Activated CD8-positive, alpha-beta memory T cell treated with anti-CD3 and anti-CD28 coated beads, Interleukin-2, amount 50 U/mL, for 4 hours (primary cell): ENCODE measurements around the gene JAM2.
A peak's percentile ranks its signal among the peaks of the same experiment; 100 is the strongest.

Source experiments
- DNase-seq: peaks from one replicate; pipeline ENCODE4 v3.0.0-alpha.2; 2020

Gene JAM2

GRCh38 chr21:25722631-25723030 is 83.6 kb downstream of the JAM2 start:
- no peak for DNase-seq

DNA sequence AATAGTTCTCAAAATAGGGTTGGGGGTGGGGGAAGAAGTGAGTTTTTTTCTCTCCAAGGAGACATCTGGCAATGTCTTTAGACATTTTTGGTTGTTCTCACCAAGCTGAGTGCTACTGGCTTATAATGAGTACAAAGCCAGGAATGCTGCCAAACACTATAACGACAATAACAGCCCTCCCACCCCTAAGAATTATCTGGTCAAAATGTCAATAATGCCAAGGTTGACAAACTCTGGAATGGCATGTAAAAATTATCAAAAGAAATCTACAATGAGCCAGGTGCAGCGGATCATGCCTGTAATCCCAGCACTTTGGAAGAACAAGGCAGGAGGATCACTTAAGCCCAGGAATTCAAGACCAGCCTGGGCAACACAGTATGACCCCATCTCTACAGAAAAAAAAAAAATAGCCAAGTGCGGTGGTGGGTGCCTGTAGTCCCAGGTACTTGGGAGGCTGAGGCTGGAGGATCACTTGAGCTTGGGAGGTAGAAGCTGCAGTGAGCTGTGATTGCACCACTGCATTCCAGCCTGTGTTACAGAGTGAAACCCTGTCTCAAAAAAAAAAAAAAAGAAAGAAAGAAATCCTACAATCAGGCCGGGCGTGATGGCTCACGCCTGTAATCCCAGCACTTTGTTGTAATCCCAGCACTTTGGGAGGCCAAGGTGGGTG is 93.2 kb downstream of the JAM2 start:
- no peak for DNase-seq

- DNase-seq, result peak; percentile 45
Measured at GRCh38 chr21:25733859-25734653, 95.0 kb downstream of the JAM2 start.

- no peak for DNase-seq
Measured at GRCh38 chr21:25734654-25734903, 95.5 kb downstream of the JAM2 start.

GRCh38 chr21:25734904-25735645 is 96.0 kb downstream of the JAM2 start, which contains the start of the genes ATP5PF and GABPA:
Gene ATP5PF (minus strand): TSS chr21:25734904. CDS start chr21:25729794, 5,110 bp downstream.
Gene GABPA (plus strand): TSS chr21:25734972. CDS start chr21:25741599, 6,627 bp downstream.
- DNase-seq, result peak; percentile 98

GRCh38 chr21:25735646-25736597 is 96.9 kb downstream of the JAM2 start:
- DNase-seq, result peak; percentile 75

DNA sequence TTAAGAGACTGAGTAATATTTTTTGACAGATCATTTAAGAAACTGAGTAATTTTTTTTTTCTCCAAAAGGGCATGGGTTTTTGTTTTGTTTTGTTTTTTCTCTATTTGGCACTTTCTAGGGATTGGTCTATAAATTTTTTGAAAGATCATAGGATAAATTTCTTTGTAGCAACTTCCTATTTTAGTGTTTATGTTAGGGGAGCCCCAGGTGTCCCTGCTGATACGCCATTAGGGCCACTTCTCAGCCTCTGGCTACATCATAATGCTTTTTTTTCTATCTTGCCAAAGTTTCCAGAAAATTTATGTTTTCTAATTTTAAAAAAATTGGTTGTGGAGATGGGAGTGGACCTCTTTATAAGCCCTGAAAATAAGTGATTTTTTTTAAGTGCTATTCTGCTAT is 98.4 kb downstream of the JAM2 start:
- DNase-seq, result no peak

GRCh38 chr21:25742900-25743299 is 103.8 kb downstream of the JAM2 start:
- no peak for DNase-seq

GRCh38 chr21:25744854-25745253 is 105.8 kb downstream of the JAM2 start:
- no peak for DNase-seq

GRCh38 chr21:25750085-25750484 is 111.0 kb downstream of the JAM2 start:
- DNase-seq, result no peak

- DNase-seq, result no peak
Measured at GRCh38 chr21:25752416-25752815, 113.4 kb downstream of the JAM2 start.

DNA sequence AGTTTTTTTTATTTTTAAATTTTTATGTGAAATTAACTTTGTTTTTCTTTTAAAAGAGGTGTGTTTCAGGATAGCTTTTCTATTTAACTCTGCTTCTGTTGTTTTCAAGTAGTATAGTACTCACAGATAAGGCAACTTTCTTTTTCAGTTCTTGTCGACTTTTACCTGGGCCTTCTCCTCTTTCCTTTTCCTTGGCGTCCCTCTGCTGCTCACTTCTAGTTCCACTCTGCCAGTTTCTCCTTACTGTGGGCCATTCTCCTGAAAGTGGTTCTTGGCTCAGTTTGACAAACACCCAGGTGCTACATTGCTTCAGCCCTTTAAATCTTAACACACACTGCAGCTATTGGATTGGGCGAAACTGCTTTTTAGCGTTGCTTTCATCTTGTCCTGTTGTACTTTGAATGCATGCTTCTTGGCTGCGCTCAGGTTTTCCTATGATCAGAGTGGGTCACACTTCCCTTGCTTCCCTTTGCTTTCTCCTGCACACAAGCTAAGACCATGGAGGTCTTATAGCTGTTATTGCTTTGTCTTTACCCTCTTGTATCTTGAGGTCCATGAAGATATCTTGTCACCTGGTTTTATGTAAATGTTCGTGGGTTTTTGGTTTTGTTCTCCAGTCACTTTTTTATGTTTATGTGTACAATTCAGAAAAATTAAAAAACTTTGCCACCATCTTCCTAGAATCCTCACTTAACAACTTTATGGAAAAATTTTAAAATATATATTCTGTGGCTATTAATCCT is 117.3 kb downstream of the JAM2 start:
- DNase-seq, result no peak

DNA sequence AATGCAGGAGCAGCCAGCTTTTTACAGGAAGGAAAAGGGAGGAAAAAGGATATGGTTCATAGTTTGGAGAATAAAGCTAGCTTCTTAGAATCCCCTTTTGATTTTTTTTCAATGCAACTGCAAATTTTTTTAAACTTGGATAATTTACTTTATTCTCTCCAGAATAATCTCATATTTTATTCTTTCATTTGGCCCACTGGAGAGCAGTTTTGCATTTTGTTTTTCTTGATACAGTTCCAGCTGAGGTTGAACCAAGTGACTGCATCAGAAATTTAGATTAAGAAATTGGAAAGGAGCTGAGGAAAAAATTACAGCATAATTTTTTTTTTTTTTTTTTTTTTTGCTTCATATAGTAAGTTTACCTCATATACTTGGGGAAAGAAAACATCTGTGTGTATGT is 118.5 kb downstream of the JAM2 start:
- no peak for DNase-seq

DNA sequence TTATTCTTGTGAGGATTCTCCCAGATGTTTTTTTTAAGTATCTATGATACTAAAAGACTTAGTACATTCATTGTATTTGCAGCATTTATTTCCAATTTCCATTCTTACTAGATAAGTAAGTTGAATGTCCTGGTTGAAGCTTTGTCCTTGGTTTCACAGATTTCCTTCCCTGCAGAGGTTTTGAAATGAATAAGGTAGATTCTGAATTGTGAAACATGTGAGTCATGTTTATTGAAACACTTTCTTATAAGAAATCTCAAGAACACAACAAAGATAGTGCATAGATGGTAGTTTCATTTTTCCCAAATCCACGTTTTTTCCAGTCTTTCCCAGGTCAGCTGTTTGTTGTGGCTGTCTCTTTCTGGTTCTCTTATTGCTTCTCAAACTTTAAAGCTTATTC is 120.5 kb downstream of the JAM2 start:
- no peak for DNase-seq

DNA sequence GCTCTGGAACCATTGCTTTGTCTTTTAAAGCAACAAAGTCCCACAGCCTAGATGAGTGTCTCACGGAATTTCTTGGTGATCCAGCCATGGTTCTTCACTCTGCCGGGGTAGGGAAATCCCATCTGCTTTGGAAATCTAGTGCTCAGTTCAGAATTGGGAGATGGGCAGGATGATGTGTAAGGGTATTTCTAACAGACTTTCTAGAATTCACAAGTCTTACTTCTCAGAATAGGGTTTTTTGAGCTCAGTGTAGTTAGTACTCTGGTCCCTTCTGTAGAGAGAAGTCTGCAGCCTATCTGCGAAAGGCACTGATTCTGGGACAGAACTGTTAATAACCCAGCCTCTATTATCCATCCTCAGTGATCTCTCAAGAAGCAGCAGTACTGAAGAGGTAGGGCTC is 121.0 kb downstream of the JAM2 start:
- no peak for DNase-seq

DNA sequence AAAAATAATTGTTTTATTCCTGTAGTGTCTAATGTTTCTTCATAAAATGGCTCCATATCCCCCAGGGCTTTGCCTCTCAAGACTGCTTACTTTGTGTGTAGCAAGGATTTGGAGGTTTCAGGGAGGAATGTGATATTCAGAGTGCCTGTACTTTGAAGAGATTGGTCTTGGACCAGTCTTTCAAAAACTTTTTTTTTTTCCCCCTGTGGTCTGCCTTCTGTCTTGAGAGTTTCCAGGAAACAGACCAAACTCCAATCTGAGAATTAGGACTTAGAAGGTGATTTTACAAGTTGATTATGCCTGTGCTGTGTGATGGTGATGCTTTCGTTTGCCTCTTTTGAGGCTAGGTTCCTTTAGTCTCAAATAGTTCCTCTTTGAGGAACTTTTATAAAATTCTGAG is 121.6 kb downstream of the JAM2 start:
- DNase-seq, result no peak

GRCh38 chr21:25764065-25764464 is 125.0 kb downstream of the JAM2 start:
- no peak for DNase-seq
